ENCODE measurements around the gene LARP1.
"Not testable (repeated sequence)": the region's sequence is repeated elsewhere in the genome, so short reads cannot be mapped to it uniquely, and the experiment has no call there.

The LARP1 gene

DNA sequence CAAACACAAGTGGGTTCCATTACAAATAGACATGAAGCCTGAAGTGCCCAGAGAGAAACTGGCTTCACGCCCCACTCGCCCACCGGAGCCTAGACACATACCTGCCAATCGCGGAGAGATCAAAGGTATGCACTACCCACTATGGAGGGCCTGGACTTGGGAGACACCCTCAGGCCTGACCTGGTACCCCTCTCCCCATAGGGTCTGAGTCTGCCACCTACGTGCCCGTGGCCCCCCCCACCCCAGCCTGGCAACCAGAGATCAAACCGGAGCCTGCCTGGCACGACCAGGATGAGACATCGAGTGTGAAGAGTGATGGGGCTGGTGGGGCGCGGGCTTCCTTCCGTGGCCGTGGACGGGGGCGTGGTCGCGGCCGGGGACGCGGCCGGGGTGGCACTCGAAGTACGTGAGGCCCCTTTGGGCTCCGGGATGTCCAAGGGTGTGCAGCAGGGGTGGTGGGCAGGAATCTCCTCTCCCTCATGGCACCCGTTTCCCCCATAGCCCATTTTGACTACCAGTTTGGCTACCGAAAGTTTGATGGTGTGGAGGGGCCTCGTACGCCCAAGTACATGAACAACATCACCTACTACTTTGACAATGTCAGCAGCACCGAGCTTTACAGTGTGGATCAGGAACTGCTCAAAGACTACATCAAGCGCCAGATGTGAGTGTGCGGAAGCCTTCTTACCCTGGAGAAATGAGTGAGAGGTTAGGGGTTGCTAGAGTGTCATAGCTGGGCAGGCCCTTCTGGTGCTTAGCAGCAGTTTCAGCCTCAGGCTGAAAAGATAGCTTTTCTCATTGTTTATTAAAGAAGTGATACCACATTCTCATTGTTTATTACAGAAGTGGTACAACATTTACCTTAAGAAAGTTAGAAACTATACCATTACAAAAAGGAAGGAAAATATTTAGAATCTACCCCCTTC, 38.7 kb downstream of the LARP1 start:
- no peak for DNase-seq (ENCODE audit: low read depth)

DNA sequence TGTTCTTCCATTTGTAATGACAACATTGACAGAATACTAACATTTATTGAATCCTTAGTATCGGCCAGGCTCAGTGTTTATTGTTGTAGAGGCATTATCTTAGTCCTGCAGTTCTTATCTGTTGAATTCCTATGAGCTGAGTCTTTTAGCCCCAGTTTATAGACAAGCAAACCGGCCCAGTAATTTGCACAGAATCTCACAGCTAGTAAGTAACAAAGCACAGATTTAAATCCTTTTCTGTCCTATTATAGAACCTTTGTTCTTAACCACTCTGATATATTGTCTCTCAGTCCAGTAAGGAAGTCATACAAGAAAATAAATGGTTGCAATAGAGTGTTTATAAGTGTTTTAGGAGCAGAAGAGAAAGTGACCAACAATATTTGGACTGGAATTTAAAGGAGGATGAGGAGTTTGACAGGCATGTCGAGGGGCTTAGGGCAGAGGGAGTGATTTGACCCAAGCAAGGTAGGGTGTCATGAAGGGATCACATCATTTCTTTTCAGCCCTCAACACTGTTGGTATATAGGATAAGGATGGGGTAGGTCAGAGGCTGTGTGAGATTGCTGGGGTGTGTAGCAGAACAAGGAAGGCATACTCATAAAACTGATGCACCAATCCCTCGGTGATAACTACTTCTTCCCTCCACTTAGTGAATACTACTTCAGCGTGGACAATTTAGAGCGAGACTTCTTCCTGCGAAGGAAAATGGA, 39.5 kb downstream of the LARP1 start:
- no peak for DNase-seq (ENCODE audit: low read depth)

DNA sequence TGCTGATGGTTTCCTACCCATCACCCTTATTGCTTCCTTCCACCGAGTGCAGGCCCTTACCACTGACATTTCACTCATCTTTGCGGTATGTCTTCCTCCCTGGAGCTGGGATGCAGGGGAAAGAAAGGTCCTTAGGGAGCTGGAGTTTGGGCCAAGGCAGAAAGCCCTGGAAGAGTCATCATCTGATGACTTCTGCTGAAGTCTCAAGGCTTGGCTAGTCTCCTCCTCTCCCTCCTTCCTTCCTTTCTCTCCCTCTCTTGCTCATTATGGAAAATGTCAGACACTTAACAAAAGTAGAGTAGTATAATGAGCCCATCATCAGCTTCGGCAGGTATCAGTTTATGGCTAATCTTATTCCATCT, 40.0 kb downstream of the LARP1 start:
- no peak for DNase-seq (ENCODE audit: low read depth)

DNA sequence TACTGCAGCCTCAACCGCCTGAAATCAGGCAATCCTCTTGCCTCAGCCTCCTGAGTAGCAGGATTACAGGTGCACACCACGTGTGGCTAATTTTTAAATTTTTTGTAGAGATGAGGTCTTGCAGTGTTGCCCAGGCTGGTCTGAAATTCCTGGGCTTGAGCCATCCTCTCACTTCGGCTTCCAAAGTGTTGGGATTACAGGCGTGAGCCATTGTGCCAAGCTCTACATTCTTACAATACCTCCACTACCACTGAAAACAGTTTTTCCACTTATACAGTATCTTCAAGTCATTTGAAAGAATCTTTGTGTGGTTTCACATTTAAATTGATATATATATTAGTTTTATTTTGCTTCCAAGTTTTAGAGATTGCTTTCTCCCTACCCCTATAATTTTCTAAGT, 42.6 kb downstream of the LARP1 start:
- no peak for DNase-seq (ENCODE audit: low read depth)

DNA sequence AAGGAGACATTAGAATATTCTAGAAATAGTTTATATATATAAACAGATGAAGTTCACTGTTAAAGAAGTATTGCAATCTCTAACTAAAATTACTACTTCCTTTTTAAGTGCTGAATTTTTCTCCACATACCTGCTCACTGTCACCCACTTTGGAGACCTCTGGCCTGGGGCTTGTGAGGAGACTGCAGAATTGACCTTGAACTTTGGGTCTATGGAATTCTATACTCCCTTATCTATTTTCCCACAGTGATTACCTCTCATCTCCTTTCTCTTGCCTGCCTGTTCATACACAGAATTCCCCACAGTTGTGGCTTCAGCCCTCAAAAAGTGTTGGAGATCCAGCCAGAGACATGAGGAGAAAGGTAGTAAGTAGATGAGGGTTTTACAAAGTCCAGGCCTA, 45.4 kb downstream of the LARP1 start:
- no peak for DNase-seq (ENCODE audit: low read depth)

DNA sequence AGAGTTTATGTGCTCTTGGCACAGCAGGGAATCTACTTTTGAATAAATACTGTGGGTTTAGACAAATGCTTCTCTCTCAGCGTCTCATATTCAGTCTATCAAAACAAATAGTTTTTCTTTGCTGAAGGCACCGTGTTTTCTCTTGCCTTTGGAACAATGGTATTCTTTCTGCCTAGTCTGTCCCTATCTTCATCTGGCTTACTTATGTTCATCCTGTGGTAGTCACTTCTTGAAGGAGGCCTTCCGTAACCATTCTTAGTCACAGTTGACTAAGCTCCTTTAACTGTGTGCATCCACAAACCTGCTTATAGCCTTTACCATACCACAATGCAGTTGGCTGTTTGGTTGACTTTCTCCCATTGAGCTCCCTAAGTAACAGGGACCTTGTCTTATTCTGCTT, 45.9 kb downstream of the LARP1 start:
- DNase-seq (ENCODE audit: low read depth): no peak

DNA sequence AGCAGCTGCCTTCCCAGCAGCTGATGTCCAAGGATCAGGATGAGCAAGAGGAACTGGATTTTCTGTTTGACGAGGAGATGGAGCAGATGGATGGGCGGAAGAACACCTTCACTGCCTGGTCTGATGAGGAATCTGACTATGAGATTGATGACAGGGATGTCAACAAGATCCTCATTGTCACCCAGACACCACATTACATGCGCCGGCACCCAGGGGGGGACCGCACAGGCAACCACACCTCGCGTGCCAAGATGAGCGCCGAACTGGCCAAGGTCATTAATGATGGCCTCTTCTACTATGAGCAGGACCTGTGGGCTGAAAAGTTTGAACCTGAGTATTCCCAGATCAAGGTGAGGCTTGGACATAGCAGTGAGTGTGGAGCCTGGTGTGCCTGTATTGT, 46.9 kb downstream of the LARP1 start:
- no peak for DNase-seq (ENCODE audit: low read depth)

DNA sequence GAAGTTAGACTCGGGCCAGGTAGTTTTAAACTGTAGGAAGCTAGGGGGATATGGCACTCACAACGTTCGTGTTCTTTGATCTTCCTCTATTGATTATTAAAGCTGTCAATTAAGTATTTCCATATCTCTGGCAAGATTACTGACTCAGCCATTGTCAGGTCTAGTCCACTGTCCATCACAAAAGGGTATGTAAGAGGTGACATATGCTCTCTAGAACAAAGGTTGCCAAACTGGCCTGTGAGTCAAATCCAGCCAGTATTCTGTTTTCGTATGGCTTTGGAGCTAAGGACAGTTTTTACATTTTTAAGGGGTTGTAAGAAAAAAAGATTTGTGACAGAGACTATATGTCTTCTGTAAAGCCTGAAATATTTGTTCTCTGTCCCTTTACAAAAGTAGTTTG, 51.0 kb downstream of the LARP1 start:
- DNase-seq (ENCODE audit: low read depth): no peak

DNA sequence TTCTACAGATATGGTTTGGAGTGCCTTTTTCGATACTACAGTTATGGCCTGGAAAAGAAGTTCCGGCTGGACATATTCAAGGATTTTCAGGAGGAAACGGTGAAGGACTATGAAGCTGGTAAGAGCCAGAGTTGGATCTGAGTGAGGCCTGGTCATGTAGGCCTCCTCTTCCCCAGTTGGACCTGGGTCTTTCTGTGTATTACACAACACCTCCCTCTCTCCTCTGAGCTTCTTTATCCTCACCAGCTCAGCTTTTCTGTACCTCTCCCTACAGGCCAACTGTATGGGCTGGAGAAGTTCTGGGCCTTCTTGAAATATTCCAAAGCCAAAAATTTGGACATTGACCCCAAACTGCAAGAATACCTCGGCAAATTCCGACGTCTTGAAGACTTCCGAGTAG, 56.1 kb downstream of the LARP1 start:
- DNase-seq (ENCODE audit: low read depth): no peak

DNA sequence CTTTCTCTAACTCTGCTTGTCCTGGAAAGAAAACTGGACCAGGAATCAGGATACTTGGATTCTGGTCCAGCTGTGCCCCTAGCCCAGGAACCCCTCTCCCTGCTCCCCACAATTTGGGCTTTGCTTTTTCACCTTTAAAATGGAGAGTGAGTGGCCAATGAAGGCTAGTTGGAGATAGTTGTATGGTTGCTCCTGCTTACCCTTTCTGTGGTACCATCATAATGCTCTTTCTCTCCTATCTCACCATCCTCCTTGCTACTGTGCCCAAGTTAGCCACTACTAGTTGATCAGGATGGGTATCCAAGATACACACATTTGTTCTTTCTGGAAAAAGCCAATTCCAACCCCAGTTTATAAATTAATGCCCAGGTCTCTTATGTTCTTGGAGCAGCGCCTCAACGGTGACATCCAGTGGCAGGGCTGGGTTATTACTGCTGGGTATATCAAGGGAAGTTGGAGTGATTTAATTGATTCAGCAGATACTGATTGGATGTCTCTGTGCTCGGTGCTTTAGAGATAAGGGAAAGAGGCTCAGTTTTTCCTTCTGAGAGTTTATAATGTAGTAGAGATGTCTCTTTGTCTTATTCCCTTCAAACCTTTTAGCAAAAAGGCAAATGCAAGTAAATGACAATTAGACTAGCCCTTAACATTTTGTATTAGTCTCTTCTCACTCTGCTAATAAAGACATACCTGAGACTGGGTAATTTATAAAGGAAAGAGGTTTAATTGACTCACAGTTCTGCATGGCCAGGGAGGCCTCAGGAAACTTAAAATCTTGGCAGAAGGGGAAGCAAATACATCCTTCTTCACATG, 56.7 kb downstream of the LARP1 start:
- DNase-seq (ENCODE audit: low read depth): peak; percentile 64

DNA sequence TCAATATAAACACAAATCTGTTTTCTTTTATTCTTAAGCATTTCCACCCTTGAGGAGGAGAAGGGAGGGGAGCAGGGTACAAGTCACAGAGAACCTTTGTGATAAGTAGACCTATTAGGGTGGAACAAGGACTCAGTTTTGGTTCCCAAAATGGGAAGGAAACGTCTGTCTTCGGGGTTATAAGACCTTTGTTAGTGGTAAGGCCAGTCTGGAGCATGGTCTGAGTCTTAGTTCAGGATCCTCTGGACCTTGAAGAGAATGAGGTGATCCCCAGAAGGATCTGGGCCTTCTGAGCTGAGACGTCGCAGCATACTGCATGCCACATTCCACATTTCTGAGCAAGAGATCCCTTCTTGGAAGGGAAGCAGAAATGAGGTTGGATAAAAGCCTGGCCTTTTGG, 58.0 kb downstream of the LARP1 start:
- no peak for DNase-seq (ENCODE audit: low read depth)

DNA sequence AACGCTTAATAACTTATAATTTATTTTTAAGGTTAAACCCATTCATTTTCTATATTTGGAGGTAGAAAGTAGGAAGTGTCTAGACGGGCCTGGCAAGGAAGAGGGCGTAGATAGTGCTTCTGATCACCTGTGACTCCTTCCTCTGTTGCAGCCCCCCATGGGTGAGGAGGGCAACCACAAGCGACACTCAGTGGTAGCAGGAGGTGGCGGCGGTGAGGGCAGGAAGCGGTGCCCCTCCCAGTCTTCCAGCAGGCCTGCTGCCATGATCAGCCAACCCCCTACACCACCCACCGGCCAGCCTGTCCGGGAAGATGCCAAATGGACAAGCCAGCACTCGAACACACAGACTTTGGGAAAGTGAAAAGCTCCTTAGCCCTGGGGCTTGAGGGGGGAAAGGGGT, 58.6 kb downstream of the LARP1 start:
- no peak for DNase-seq (ENCODE audit: low read depth)

DNA sequence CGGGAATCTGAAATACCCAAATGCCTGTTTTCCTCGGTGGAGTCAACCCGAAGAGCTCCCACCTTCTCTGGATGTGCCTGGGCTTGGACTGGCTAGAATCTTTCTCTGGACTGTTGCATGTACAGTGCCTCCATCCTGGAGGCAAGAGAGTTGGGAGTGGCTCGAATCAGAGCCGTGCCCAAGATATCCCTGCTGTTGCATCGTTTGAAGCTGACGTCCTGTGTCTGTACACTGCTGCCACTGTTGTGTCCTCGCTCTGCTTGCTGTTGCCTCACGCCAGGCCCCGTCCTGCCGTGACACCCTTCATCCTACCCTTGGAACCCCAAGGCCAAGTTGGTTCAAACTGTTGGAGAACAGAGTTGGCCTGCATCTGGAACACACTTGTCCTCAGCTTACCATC, 59.8 kb downstream of the LARP1 start:
- no peak for DNase-seq (ENCODE audit: low read depth)

DNA sequence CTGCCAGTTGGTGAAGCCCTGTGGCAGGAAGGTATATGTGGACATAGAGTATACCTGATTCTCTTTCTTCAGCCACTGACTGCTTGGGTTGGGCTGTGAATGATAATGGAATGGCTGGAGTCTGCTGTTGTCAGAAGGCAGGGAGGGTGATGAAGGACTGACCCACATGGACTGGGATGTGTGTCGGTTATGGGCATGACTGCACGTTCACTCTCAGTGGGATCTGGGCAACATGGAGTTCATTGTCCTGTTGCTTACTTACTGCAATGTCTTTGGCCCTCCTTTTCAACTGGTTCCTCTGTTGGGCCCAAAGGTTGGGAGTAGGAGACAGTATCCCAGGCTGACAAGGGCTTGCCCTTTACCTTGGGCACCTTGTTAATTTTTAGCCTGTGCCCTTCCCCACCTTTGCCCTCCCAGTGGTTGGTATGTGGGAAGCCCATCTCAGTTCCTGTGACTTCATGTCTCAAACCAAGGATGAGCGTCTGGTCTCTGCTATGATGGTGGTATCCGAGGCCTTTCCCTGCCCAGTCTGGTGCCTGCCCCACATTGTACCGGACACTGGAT, 60.6 kb downstream of the LARP1 start:
- DNase-seq (ENCODE audit: low read depth): no peak

DNA sequence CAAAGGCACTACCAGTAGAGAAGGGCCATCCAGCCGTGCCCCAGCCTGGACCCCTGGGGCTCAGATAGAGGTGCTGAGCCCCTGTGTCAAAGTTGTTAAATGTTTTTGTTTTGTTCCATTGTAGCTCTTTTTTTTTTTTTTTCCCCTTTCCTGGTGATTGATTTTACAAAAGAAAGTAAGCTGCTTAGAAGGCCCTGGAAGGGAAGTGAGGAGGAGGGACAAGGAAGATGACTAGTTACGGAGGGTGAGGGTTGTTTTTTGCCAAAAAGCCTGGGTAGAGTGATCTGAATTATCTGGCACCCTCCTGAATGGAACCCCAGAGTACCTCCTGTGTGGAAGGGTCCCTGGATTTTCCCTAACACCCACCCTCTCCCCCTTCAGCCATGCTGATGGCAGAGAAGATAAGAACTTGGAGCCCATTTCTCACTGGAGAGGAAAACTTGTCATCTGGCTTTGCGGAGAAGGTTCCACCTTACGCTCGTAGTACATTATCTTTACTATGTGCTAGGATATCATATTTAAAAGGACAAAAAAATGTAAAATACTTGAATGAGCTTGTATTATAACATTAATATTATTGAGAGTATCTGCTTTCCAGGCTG, 61.8 kb downstream of the LARP1 start:
- no peak for DNase-seq (ENCODE audit: low read depth)

DNA sequence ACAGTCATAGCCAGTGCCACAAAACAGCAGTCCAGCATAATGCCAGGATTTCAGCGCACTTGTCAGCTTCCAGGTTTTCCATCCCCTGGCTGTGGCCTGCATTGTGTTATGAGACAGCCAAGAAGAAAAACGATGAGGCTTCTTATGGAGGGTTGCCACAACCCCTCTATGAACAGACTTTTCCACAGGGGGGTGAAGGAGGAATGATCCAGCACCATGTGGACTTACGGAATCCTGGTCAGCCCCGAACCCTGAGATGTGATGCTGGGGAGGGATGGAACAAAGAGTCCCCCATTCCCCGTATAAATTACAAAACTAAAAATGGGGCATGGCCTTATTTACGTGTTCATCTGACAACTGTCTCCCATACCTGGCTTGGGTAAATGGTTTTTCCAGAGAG, 62.6 kb downstream of the LARP1 start:
- DNase-seq (ENCODE audit: low read depth): no peak

DNA sequence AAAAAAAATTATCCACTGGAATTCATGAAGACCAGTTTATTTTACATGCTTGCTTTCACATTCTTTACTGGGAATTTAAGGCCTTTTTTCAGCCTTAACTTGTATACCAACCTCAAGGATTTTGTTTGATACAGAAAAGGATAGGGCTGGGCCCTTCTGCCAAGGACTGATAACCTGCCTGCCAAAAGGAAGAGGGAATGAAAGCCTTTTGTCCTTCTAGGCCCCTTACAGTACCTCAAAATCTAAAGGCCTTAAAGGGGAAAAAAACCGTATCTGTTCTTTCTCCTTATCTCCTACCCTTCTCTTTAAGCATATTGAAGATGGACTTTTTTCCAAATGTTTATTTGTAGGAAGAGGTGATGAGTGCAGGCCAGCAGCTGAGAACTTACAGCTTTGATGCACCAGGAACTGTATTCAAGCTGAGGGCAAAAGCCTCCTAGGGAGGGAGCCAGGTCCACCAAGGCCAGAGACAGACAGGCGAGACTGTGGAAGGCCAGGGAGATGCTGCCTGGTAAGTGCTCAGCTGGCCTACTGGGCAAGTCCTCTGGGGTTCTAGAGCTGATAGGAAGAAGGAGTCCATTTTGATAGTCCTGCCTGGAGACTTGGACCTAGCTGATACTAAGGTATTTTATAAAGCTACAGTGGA, 63.4 kb downstream of the LARP1 start:
- DNase-seq (ENCODE audit: low read depth): no peak

DNA sequence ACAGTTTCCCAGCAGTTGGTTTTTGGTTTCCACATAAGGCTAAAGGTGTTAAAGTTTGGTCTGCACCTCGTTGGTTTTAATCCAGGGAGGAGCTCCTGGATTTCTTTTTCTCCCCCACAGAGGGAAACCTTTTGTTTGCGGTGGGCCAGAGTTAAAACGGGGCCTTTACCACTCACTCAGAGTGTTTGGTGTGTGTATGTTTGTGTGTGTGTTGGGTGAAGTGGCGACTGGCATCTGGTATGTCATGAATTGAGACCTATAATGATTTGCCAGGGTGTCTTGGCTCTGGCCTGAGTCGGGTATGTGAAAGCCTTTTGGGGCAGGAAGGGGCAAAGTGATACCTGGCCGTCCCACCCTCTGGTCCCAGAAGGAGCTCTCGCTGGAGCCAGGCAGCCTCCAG, 64.4 kb downstream of the LARP1 start:
- DNase-seq (ENCODE audit: low read depth): no peak

DNA sequence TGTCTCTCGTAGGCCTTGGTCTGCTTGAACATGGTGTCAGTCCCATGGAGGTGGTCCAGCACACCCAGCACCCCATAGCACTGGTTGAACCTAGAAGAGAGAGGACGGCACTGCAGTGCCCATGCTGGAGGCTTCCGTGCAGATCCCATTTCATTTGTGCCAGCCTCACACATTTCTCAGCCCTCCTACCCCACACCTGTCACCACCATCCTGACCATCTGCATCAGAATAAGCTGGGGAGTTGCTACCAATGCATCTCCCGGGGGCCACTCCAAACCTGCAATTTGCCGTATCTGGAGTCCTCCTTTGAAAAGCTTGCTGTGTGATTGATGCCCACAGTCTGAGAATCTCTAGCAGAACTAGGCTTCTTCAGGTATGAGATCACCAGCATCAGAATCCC, 65.2 kb downstream of the LARP1 start:
- no peak for DNase-seq (ENCODE audit: low read depth)

DNA sequence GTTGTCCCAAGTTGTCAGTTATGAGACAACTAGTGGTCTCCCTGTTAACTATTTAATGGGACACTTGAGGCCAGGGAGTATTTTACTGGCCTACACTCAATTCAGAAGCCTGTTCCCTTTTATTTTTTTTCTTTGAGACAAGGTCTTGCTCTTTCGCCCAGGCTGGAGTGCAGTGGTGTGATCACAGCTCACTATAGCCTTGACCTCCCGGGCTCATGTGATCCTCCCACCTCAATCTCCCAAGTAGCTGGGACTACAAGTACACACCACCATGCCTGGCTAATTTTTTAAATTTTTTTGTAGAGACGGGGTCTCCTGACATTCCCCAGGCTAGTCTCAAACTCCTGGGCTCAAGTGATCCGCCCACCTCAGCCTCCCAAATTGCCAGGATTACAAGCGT, 67.7 kb downstream of the LARP1 start:
- DNase-seq (ENCODE audit: low read depth): not testable (repeated sequence)

DNA sequence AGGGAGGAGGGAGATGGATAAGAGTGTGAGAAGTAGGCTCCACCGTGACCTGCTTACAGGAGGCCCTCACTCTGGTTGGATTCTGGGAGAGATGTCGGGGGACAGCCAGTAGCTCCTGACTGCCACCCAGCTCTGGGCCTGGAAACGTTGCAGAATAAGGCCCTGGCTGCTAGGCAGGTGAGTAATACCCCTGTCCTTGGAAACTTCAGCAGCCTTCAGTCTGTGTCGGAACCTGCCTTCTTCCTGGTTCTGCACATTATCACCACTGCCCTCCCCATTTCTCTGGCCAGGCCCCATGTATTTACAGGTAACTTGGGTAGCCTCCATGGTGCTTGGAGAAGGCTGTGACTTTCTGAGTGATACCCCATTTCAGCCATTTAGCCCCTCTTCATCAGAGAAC, 68.4 kb downstream of the LARP1 start:
- no peak for DNase-seq (ENCODE audit: low read depth)

DNA sequence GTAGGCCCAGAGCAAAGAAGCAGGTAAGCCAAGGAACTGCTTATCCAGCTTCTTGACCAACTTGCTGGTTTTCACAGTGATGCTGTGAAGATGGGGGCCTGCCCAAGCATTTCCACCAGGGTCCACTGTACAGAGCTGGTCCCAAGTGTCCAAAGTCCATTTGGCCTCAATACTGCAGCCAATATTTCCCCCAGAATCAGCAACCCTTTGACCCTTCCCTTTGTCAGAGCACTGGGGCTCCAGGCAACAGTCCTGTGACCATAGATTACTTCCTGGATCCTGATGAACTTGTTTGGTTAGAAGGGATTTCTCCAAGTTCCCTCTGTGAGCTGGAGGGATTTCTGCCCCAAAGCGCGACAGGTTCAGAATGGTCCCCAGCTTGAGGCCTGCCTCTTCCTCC, 68.9 kb downstream of the LARP1 start:
- DNase-seq (ENCODE audit: low read depth): no peak
